HepG2 (cell line): ENCODE data around the gene AKNA. TPM values are rescaled to one million over a fixed set of nuclear protein-coding genes. Genes with fewer than 3 reads are reported as not detected.
A peak's percentile ranks its signal among the peaks of the same experiment; 100 is the strongest.

Experiments used
- ARID4A ChIP-seq: sonication (generic); formaldehyde crosslinking; IDR thresholded peaks from 2 replicates; pipeline ENCODE4 v1.5.0; 2020; ENCODE audit warnings: mild to moderate bottlenecking, missing genetic modification reagents, borderline replicate concordance
- CREB1 ChIP-seq, 2 experiments: fragments of 450-650 bp in 1 of 2; IDR thresholded peaks; 2 replicates each; pipeline ENCODE4 v1.6.1; 2016 to 2017; ENCODE audit warnings: control low read depth in 1 of 2, mild to moderate bottlenecking in 1 of 2, missing compliant biosample characterization in 1 of 2, missing genetic modification characterization in 1 of 2
- HDAC2 ChIP-seq: sonication (generic); formaldehyde crosslinking; IDR thresholded peaks from 2 replicates; pipeline ENCODE4 v1.4.0; 2020; ENCODE audit warnings: missing genetic modification reagents
- HNF4A ChIP-seq: sonication (generic); formaldehyde crosslinking; IDR thresholded peaks from 2 replicates; pipeline ENCODE4 v1.4.0; 2020; ENCODE audit warnings: missing genetic modification reagents
- KIAA2018 ChIP-seq: sonication (generic); formaldehyde crosslinking; IDR thresholded peaks from 2 replicates; pipeline ENCODE4 v1.5.0; 2020; ENCODE audit warnings: mild to moderate bottlenecking, missing genetic modification reagents, borderline replicate concordance
- MTERF4 ChIP-seq: sonication (generic); formaldehyde crosslinking; IDR thresholded peaks from 2 replicates; pipeline ENCODE4 v1.8.0; 2023; ENCODE audit warnings: mild to moderate bottlenecking, missing genetic modification reagents
- SOX13 ChIP-seq, 3 experiments: fragments of 450-650 bp in 1 of 3; sonication (generic) in 1 of 3; formaldehyde crosslinking in 1 of 3; IDR thresholded peaks in 2 of 3; conservative IDR thresholded peaks in 1 of 3; 2 replicates each; pipeline versions ENCODE4 v1.5.0 to v1.6.1; 2016 to 2020; ENCODE audit warnings: antibody characterized with exemption in 1 of 3, mild to moderate bottlenecking in 1 of 3, missing compliant biosample characterization in 1 of 3, missing genetic modification reagents in 1 of 3, moderate library complexity in 1 of 3
- TOE1 ChIP-seq: sonication (generic); formaldehyde crosslinking; IDR thresholded peaks from 2 replicates; pipeline ENCODE4 v1.4.0; 2020; ENCODE audit warnings: mild to moderate bottlenecking, missing genetic modification reagents
- ZNF350 ChIP-seq: sonication (generic); formaldehyde crosslinking; IDR thresholded peaks from 2 replicates; pipeline ENCODE4 v1.4.0; 2020; ENCODE audit warnings: mild to moderate bottlenecking, low read depth, missing genetic modification reagents, borderline replicate concordance
- ZNF543 ChIP-seq: sonication (generic); formaldehyde crosslinking; IDR thresholded peaks from 2 replicates; pipeline ENCODE4 v1.4.0; 2020; ENCODE audit warnings: mild to moderate bottlenecking, missing genetic modification reagents
- ZNF770 ChIP-seq: sonication (generic); formaldehyde crosslinking; IDR thresholded peaks from 2 replicates; pipeline ENCODE4 v1.5.0; 2020; ENCODE audit warnings: mild to moderate bottlenecking, missing genetic modification reagents
- polyA plus RNA-seq, 8 experiments: library from polyadenylated mRNA; depleted of rRNA in 3 of 8; stranded (reverse) in 7 of 8; unstranded in 1 of 8; fragments of >200 nt; fragmentation: Illumina TruSeq in 4 of 8; extraction: Trizol in 4 of 8; gene quantifications; 2 replicates each; pipeline versions ENCODE4 v1.2.1 to v1.2.3, GENCODE V29; 2011 to 2016; ENCODE audit warnings: low read depth in 4 of 8, missing spikeins in 1 of 8, mixed read lengths in 1 of 8; ENCODE audit not compliant: insufficient read depth in 1 of 8
- total RNA-seq, 5 experiments: library from RNA; depleted of rRNA; stranded (reverse); fragments of >200 nt; fragmentation: Illumina TruSeq; extraction: Trizol; gene quantifications; 2 replicates each; pipeline ENCODE4 v1.2.3, GENCODE V29; 2016; ENCODE audit warnings: low read depth in 1 of 5

Gene AKNA
- total and polyA plus RNA-seq, 2 of the 13 experiments (the other 11 are each of a cell fraction or from before 2014, with no cell fraction given) = 3.0 to 3.1 TPM

GRCh38 chr9:114397848-114398605, 10.2 kb upstream of the AKNA start (continued):
- TF ChIP-seq KIAA2018 (CRISPR knock-in tag) (no peak), ARID4A (peak; percentile 60; the same call in 1 of the 2 replicates), CREB1 (IDR thresholded peaks at IDR 0.05) (no peak), CREB1 (CRISPR knock-in tag; IDR thresholded peaks at IDR 0.05) (peak; percentile 15; the same call in 1 of the 2 replicates), HDAC2 (CRISPR knock-in tag) (no peak), HNF4A (no peak), MTERF4 (CRISPR knock-in tag) (no peak), ZNF350 (CRISPR knock-in tag) (peak; percentile 51; the same call in 1 of the 2 replicates), SOX13 (IDR thresholded peaks at IDR 0.05) (no peak), SOX13 (CRISPR knock-in tag; conservative IDR thresholded peaks at IDR 0.05 in 1 of 2, IDR thresholded peaks at IDR 0.05 in 1 of 2) (no peak), ZNF543 (CRISPR knock-in tag) (no peak), TOE1 (no peak), ZNF770 (CRISPR knock-in tag) (no peak)
